IMR-90 (cell line): ENCODE data around the gene POFUT2. TPM values are rescaled to one million over a fixed set of nuclear protein-coding genes. Genes with fewer than 3 reads are reported as not detected.

Experiments used
- ELK1 ChIP-seq: fragments of 150-350 bp; IDR thresholded peaks from 2 replicates; pipeline ENCODE4 v1.6.1; 2016; ENCODE audit warnings: low read depth, mild to moderate bottlenecking, low read length, moderate library complexity, borderline replicate concordance
- FOS ChIP-seq: fragments of 150-350 bp; IDR thresholded peaks from 2 replicates; pipeline ENCODE4 v1.6.1; 2016; ENCODE audit warnings: low read depth, low read length
- NFE2L2 ChIP-seq: fragments of 150-350 bp; IDR thresholded peaks from 2 replicates; pipeline ENCODE4 v1.6.1; 2016; ENCODE audit warnings: low read depth, mild to moderate bottlenecking, low read length
- POLR2A ChIP-seq: IDR thresholded peaks from 2 replicates; pipeline ENCODE4 v1.6.1; 2012; ENCODE audit warnings: mild to moderate bottlenecking, low read depth, low read length
- SMC3 ChIP-seq: fragments of 150-350 bp; IDR thresholded peaks from 2 replicates; pipeline ENCODE4 v1.6.1; 2016; ENCODE audit warnings: low read depth, mild to moderate bottlenecking, antibody characterized with exemption, low read length, moderate library complexity
- polyA plus RNA-seq, 3 experiments: library from polyadenylated mRNA; depleted of rRNA; stranded (reverse); fragments of >200 nt; gene quantifications; 2 replicates each; pipeline ENCODE4 v1.2.3, GENCODE V29; 2012; ENCODE audit warnings: low replicate concordance in 1 of 3
- total RNA-seq: library from RNA; depleted of rRNA; stranded (reverse); fragments of >200 nt; gene quantifications from 2 replicates; pipeline ENCODE4 v1.2.3, GENCODE V29; 2012

The POFUT2 gene
- total and polyA plus RNA-seq, 2 of the 4 experiments (the other 2 are of a cell fraction) = 18.8 to 59.3 TPM

DNA sequence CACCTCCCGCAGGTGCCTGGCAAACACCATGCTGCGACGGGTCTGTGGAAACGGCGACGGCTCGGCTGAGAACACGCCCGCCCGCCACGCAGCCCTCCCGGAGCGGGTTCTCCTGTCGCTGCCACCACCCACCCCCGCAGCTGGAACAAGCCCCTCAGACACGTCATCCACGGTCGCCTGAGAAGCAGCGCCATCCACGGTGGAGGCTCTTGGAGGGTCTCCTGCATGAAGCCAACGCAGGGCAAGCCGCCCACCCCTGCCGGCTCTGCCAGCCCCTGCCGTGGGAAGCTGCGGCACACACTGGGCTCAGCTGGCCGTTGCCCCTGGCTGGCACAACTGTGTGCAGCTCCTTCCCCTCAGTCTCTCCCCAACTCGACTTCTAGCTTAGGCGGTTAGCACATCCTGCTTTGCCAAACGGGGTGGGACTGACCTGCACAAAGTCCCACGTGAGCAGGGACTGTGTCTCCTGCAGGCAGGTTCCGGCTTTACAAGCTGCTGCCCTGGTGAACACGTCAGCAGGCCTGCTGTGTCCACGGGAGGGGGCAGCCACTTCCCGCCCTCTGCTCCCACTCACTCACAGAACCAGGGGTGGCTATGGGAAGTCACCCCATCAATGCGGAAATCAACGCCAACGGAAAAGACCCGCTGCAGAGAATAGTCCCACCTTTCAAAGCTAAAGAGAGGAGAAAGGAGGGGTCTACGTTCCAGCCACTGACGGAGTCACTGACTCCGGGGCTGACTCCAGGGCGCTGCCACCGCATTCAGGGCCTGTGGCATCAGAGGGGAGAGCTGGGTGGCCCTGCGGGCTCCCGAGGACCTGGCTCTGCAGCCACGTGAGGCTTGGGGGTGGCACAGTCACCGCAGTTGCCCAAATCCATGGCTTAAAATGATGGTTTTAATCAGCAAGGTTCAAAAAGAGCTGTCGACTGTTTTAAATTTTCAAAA lies 10.3 kb downstream of the POFUT2 start (continued):
- TF ChIP-seq ELK1 = no peak
- no peak for TF ChIP-seq POLR2A
- TF ChIP-seq NFE2L2 = no peak
- no peak for TF ChIP-seq SMC3
- no peak for TF ChIP-seq FOS
